Colonic mucosa (tissue), 4 donors: Measurements from ENCODE around the gene ZCCHC24. TPM values are rescaled to one million over a fixed set of nuclear protein-coding genes. Genes with fewer than 3 reads are reported as not detected.
A peak's percentile ranks its signal among the peaks of the same experiment; 100 is the strongest.

Experiments
- DNase-seq: peaks from one replicate; pipeline ENCODE4 v3.0.0-alpha.2; 2020
- H3K27ac ChIP-seq: fragments of 200-600 bp; one replicate; pipeline ENCODE4 v1.8.0; 2021
- H3K27me3 ChIP-seq: fragments of 200-600 bp; one replicate; pipeline ENCODE4 v1.8.0; 2021
- H3K36me3 ChIP-seq: fragments of 200-600 bp; one replicate; pipeline ENCODE4 v1.8.0; 2021
- H3K4me1 ChIP-seq: fragments of 200-600 bp; one replicate; pipeline ENCODE4 v1.8.0; 2021; ENCODE audit warnings: mild to moderate bottlenecking
- H3K4me3 ChIP-seq: fragments of 200-600 bp; one replicate; pipeline ENCODE4 v1.8.0; 2021
- H3K9ac ChIP-seq, 2 donors: one replicate each; pipeline ENCODE4 v1.7.0; 2013; ENCODE audit warnings: control low read depth in 2 of 2, low read depth in 2 of 2, low read length in 2 of 2
- H3K9me3 ChIP-seq: fragments of 200-600 bp; one replicate; pipeline ENCODE4 v1.8.0; 2021
- CTCF ChIP-seq: fragments of 200-600 bp; IDR thresholded peaks from one replicate; pipeline ENCODE4 v1.8.0; 2022; ENCODE audit warnings: antibody characterized with exemption, mild to moderate bottlenecking
- intact Hi-C: fragments of 100-400 bp; cut with DNase I; formaldehyde crosslinking; loops from one replicate; pipeline ENCODE4 v1.14.1; 2022
- total RNA-seq, 2 donors: library from RNA; stranded (reverse); fragmentation: NEBNext Ultra II Directional in 1 of 2; extraction: Animal tissue kit (Norgen Biotek cat#: 25700) in 1 of 2; gene quantifications; one replicate each; pipeline ENCODE4 v1.2.1, GENCODE V29; 2021
- donor health status: healthy.
- donor health status: DM: no; HTN: no; CAD: no.
- donor health status: DM: no; HTN: no; CAD: no.

ZCCHC24 gene
- total RNA-seq, 2 donors from 2014 or later: 4.6 to 19.1 TPM

- TF ChIP-seq CTCF: no peak
- peak; percentile 17 for DNase-seq
- intact Hi-C loops: no loop called here
- no peaks in the 10 kb centered on the region for H3K4me1 ChIP-seq
- no peaks in the 10 kb centered on the region for H3K27me3 ChIP-seq
- H3K27ac ChIP-seq: no peak overlapping the region
- H3K9me3 ChIP-seq: no peaks in the 10 kb centered on the region
- no peak overlapping the region for H3K9ac ChIP-seq
- no peak overlapping the region for H3K4me3 ChIP-seq
- H3K36me3 ChIP-seq: no peaks in the 10 kb centered on the region
These were observed 84.7 kb downstream of the ZCCHC24 start for GRCh38 chr10:79360499-79361342.

GRCh38 chr10:79359816-79360498, 85.5 kb downstream of the ZCCHC24 start:
- Histone ChIP-seq H3K36me3 (no peaks in the 10 kb centered on the region), H3K9ac (no peak overlapping the region), H3K4me3 (no peak overlapping the region), H3K27me3 (no peaks in the 10 kb centered on the region), H3K27ac (no peak overlapping the region), H3K4me1 (no peaks in the 10 kb centered on the region), H3K9me3 (no peaks in the 10 kb centered on the region)
- DNase-seq: peak; percentile 16
- no peak for TF ChIP-seq CTCF
- intact Hi-C loops: no loop called here

GRCh38 chr10:79358811-79359210, 86.6 kb downstream of the ZCCHC24 start:
- Histone ChIP-seq H3K4me1 (no peaks in the 10 kb centered on the region), H3K9ac (no peak overlapping the region), H3K27ac (peak overlapping the region; percentile 43), H3K36me3 (peaks cover 2% of the 10 kb centered on the region), H3K27me3 (no peaks in the 10 kb centered on the region), H3K9me3 (no peaks in the 10 kb centered on the region), H3K4me3 (no peak overlapping the region)
- intact Hi-C loops: no loop called here
- no peak for TF ChIP-seq CTCF
- DNase-seq: peak; percentile 75

GRCh38 chr10:79357180-79357579, 88.2 kb downstream of the ZCCHC24 start:
- peaks cover 17% of the 10 kb centered on the region for H3K36me3 ChIP-seq
- H3K4me1 ChIP-seq: no peaks in the 10 kb centered on the region
- no peak for DNase-seq
- H3K9ac ChIP-seq: no peak overlapping the region
- no peak overlapping the region for H3K4me3 ChIP-seq
- H3K9me3 ChIP-seq: no peaks in the 10 kb centered on the region
- H3K27ac ChIP-seq: no peak overlapping the region
- no peaks in the 10 kb centered on the region for H3K27me3 ChIP-seq
- intact Hi-C loops: no loop called here
- TF ChIP-seq CTCF: no peak

GRCh38 chr10:79356104-79356503, 89.3 kb downstream of the ZCCHC24 start:
- TF ChIP-seq CTCF: no peak
- Histone ChIP-seq H3K27ac (no peak overlapping the region), H3K4me1 (no peaks in the 10 kb centered on the region), H3K36me3 (peaks cover 22% of the 10 kb centered on the region), H3K9ac (no peak overlapping the region), H3K9me3 (no peaks in the 10 kb centered on the region), H3K4me3 (no peak overlapping the region), H3K27me3 (no peaks in the 10 kb centered on the region)
- intact Hi-C loops: no loop called here
- peak; percentile 13 for DNase-seq
